ENCODE data around the gene RNF144A. TPM values are rescaled to one million over a fixed set of nuclear protein-coding genes. Genes with fewer than 3 reads are reported as not detected.

Gene RNF144A
- total and polyA plus RNA-seq, 2 donors (not counting 1 experiment from before 2014, with no cell fraction given): 1.2 to 1.6 TPM

DNA sequence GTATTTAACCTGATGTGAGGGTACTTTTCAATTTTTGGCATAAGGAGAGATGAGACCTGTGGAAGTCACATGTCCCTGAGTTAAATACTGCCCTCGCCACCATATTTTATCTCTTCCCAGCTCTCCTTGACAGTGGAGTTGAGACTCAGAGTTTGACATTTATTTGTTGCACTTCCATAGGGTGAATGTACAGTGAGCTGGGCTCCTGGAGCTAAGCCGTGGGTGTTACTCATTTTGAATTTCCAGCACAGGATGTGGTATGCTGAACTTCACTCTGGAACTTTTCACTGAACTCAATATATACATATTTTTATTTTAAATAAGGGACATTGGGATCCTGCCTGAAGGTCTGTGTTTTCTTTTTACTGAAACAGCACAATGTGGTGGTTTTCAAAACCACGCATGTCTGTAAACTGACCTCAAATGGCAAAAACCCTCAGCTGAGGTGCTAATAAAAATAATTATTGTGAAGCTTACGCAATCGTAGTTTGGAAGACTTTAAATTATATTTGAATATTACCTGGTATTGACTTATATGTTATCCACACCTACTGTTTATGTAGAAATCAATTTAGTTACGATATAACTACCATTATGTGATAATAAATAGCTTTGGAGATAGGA, 12.1 kb downstream of the RNF144A start:
- ChIA-PET POLR2A (no interaction called here), CTCF (interaction anchor here (1.5 kb wide), 1 partner anchor 8 kb away, joined by 3 read pairs; no protein-coding TSS in a partner anchor)
- H3K4me2 ChIP-seq (replicated peaks; ENCODE audit: low read depth, low read length, poor library complexity, severe bottlenecking): no peak overlapping the region
- no peak overlapping the region for H3K4me3 ChIP-seq (ENCODE audit: control extremely low read depth in 1 of 5, extremely low read depth in 1 of 5, insufficient read depth in 1 of 5, low read depth in 2 of 5, low read length in 4 of 5)
- Mint-ChIP-seq H3K4me3 (no peak overlapping the region), H3K4me1 (peaks cover 10% of the 10 kb centered on the region), H3K27ac (no peak overlapping the region), H3K9me3 (ENCODE audit: insufficient read depth) (peaks cover 4% of the 10 kb centered on the region), H3K27me3 (no peaks in the 10 kb centered on the region)
- H2AFZ ChIP-seq (ENCODE audit: insufficient read depth, low read depth, low read length, poor library complexity, severe bottlenecking): no peak overlapping the region
- H3K79me2 ChIP-seq (ENCODE audit: control insufficient read depth, insufficient read depth, low read length): peaks cover under 1% of the 10 kb centered on the region
- WGBS (ENCODE audit: insufficient coverage): no CpG with 5 or more reads among the region's 6 CpGs
- H3K27me3 ChIP-seq (replicated peaks in 1 of 4; ENCODE audit: control extremely low read depth in 1 of 4, control insufficient read depth in 3 of 4, insufficient read depth in 4 of 4, low read length in 3 of 4): no peaks in the 10 kb centered on the region
- no peak for DNase-seq
- TF ChIP-seq CTCF (IDR thresholded peaks at IDR 0.05) (no peak), EZH2 (IDR thresholded peaks at IDR 0.05; ENCODE audit: borderline replicate concordance, insufficient read depth, low read depth, low read length, poor library complexity, severe bottlenecking) (no peak)
- peaks cover 0 to 4% of the 10 kb centered on the region in 2 donors for H3K4me1 ChIP-seq (ENCODE audit: control insufficient read depth in 2 of 2, insufficient read depth in 2 of 2, low read length in 2 of 2)
- no peaks in the 10 kb centered on the region for H3K36me3 ChIP-seq (replicated peaks in 1 of 2; ENCODE audit: control extremely low read depth in 1 of 2, control insufficient read depth in 1 of 2, extremely low read depth in 1 of 2, insufficient read depth in 2 of 2, low read length in 1 of 2)
- peaks cover 0 to 10% (median 0%) of the 10 kb centered on the region in 3 donors for H3K9me3 ChIP-seq (ENCODE audit: control extremely low read depth in 1 of 3, control insufficient read depth in 2 of 3, insufficient read depth in 1 of 3, low read length in 2 of 3)
- H3K27ac ChIP-seq (ENCODE audit: low read length in 2 of 2): no peak overlapping the region
- ATAC-seq (ENCODE audit: low read depth): no peak
- no peak overlapping the region for H3K9ac ChIP-seq (ENCODE audit: low read length)
- intact Hi-C loops (cut with micrococcal nuclease): no loop called here
- no peaks in the 10 kb centered on the region for H4K20me1 ChIP-seq (ENCODE audit: control insufficient read depth, insufficient read depth, low read length, poor library complexity, severe bottlenecking)

GRCh38 chr2:6930923-6931647, 13.9 kb downstream of the RNF144A start:
- no peak overlapping the region for H3K9ac ChIP-seq (ENCODE audit: low read length)
- no peak overlapping the region for H3K4me3 Mint-ChIP-seq
- CTCF ChIA-PET: no interaction called here

More at GRCh38 chr2:6930923-6931647, 13.9 kb downstream of the RNF144A start:
- DNase-seq (no peak), ATAC-seq (ENCODE audit: low read depth) (no peak)
- H3K27ac Mint-ChIP-seq: no peak overlapping the region
- peaks cover 17% of the 10 kb centered on the region for H3K4me1 Mint-ChIP-seq
- POLR2A ChIA-PET: no interaction called here
- Histone ChIP-seq H3K4me2 (replicated peaks; ENCODE audit: low read depth, low read length, poor library complexity, severe bottlenecking) (no peak overlapping the region), H3K79me2 (ENCODE audit: control insufficient read depth, insufficient read depth, low read length) (no peaks in the 10 kb centered on the region), H3K36me3 (replicated peaks in 1 of 2; ENCODE audit: control extremely low read depth in 1 of 2, control insufficient read depth in 1 of 2, extremely low read depth in 1 of 2, insufficient read depth in 2 of 2, low read length in 1 of 2) (no peaks in the 10 kb centered on the region), H2AFZ (ENCODE audit: insufficient read depth, low read depth, low read length, poor library complexity, severe bottlenecking) (no peak overlapping the region), H3K9me3 (ENCODE audit: control extremely low read depth in 1 of 3, control insufficient read depth in 2 of 3, insufficient read depth in 1 of 3, low read length in 2 of 3) (peaks cover 0 to 10% (median 0%) of the 10 kb centered on the region in 3 donors), H3K27me3 (replicated peaks in 1 of 4; ENCODE audit: control extremely low read depth in 1 of 4, control insufficient read depth in 3 of 4, insufficient read depth in 4 of 4, low read length in 3 of 4) (no peaks in the 10 kb centered on the region), H3K4me3 (ENCODE audit: control extremely low read depth in 1 of 5, extremely low read depth in 1 of 5, insufficient read depth in 1 of 5, low read depth in 2 of 5, low read length in 4 of 5) (no peak overlapping the region), H3K4me1 (ENCODE audit: control insufficient read depth in 2 of 2, insufficient read depth in 2 of 2, low read length in 2 of 2) (peaks cover 8% of the 10 kb centered on the region in 2 donors), H3K27ac (ENCODE audit: low read length in 2 of 2) (no peak overlapping the region), H4K20me1 (ENCODE audit: control insufficient read depth, insufficient read depth, low read length, poor library complexity, severe bottlenecking) (no peaks in the 10 kb centered on the region)
- TF ChIP-seq EZH2 (IDR thresholded peaks at IDR 0.05; ENCODE audit: borderline replicate concordance, insufficient read depth, low read depth, low read length, poor library complexity, severe bottlenecking) (no peak), CTCF (IDR thresholded peaks at IDR 0.05) (no peak)
- H3K9me3 Mint-ChIP-seq (ENCODE audit: insufficient read depth): peaks cover 4% of the 10 kb centered on the region
- 77% methylated on average over 4 of the region's 4 CpGs for WGBS (ENCODE audit: insufficient coverage)
- intact Hi-C loops (cut with micrococcal nuclease): no loop called here
- no peaks in the 10 kb centered on the region for H3K27me3 Mint-ChIP-seq
